Measurements from ENCODE around the gene MYRIP. TPM values are rescaled to one million over a fixed set of nuclear protein-coding genes. Genes with fewer than 3 reads are reported as not detected.

The MYRIP gene
- total RNA-seq, 1 experiment from 2014 or later = 0.44 TPM

- H3K4me1 ChIP-seq (ENCODE audit: control insufficient read depth in 1 of 2, insufficient read depth in 2 of 2, low read length in 2 of 2) = no peaks in the 10 kb centered on the region
These were observed 70.2 kb downstream of the MYRIP start for GRCh38 chr3:39879581-39879980.

More at GRCh38 chr3:39879581-39879980, 70.2 kb downstream of the MYRIP start:
- Histone ChIP-seq H3K9me3 (ENCODE audit: control insufficient read depth in 1 of 2, insufficient read depth in 1 of 2, low read depth in 1 of 2, low read length in 2 of 2) (no peaks in the 10 kb centered on the region), H3K36me3 (ENCODE audit: control insufficient read depth in 1 of 2, insufficient read depth in 2 of 2, low read length in 2 of 2) (no peaks in the 10 kb centered on the region), H4K20me1 (ENCODE audit: insufficient read depth) (no peaks in the 10 kb centered on the region), H3K9me2 (ENCODE audit: insufficient read depth) (no peaks in the 10 kb centered on the region), H3K27ac (ENCODE audit: low read depth, low read length) (no peak overlapping the region), H3K27me3 (ENCODE audit: insufficient read depth, low read length) (no peaks in the 10 kb centered on the region), H3K4me3 (replicated peaks in 1 of 2; ENCODE audit: low read depth in 1 of 2, low read length in 2 of 2) (no peak overlapping the region), H3K9ac (ENCODE audit: low read length) (no peak overlapping the region), H3K4me2 (ENCODE audit: low read length) (no peak overlapping the region), H2AFZ (ENCODE audit: low read depth, low read length, poor library complexity, severe bottlenecking) (no peak overlapping the region), H3K79me2 (ENCODE audit: insufficient read depth, low read length) (no peaks in the 10 kb centered on the region)
- TF ChIP-seq TCF7L2 (IDR thresholded peaks at IDR 0.05; ENCODE audit: borderline replicate concordance, extremely low read depth, insufficient read depth, insufficient read length) (no peak), JUND (IDR thresholded peaks at IDR 0.05) (no peak), POLR2A (IDR thresholded peaks at IDR 0.05; ENCODE audit: borderline replicate concordance, extremely low read depth, insufficient read depth, insufficient read length) (no peak), FOSL1 (IDR thresholded peaks at IDR 0.05; ENCODE audit: low read depth) (no peak), CBX3 (IDR thresholded peaks at IDR 0.05; ENCODE audit: low read depth) (no peak), CTCF (IDR thresholded peaks at IDR 0.05 in 2 of 3, conservative IDR thresholded peaks at IDR 0.05 in 1 of 3; ENCODE audit: borderline replicate concordance in 1 of 3, insufficient read depth in 1 of 3, low read depth in 2 of 3, low read length in 2 of 3) (no peak), MAX (IDR thresholded peaks at IDR 0.05) (no peak), RAD21 (IDR thresholded peaks at IDR 0.05; ENCODE audit: low read depth) (no peak)
- POLR2A ChIA-PET = no interaction called here
- no peak for DNase-seq (ENCODE audit: low read depth, low spot score)
- no peak for ATAC-seq
- intact Hi-C loops (cut with micrococcal nuclease) = no loop called here
- CTCF ChIA-PET = no interaction called here
- no TSS peak for BruUV-seq (replicated peaks)
- RAD21 ChIA-PET (ENCODE audit: low non-redundant PET in 1 of 2, low total read pairs in 2 of 2, uncharacterized antibody in 2 of 2, unreplicated experiment in 2 of 2) = no interaction called here

Data from HCT116 (cell line).